HEK293 (cell line): ENCODE data around the gene DICER1.

ENCODE experiments used
- CTCF ChIA-PET: fragments of 350-600 bp; formaldehyde crosslinking; extraction: SDS; loops from one replicate; lab custom pipeline; 2021; ENCODE audit warnings: antibody characterized with exemption; lab: Yijun Ruan, JAX
- POLR2A ChIA-PET: fragments of 300-600 bp; formaldehyde crosslinking; extraction: SDS; loops from one replicate; lab custom pipeline; 2020; ENCODE audit warnings: antibody characterized with exemption, inconsistent platforms; lab: Yijun Ruan, JAX
- H3K27ac ChIP-seq: fragments of 200-500 bp; sonication (Bioruptor generic); 2 replicates; pipeline ENCODE4 v1.5.1; 2014; ENCODE audit warnings: low read depth, low read length, control low read depth, inconsistent platforms; ENCODE audit errors: extremely low read depth
- H3K36me3 ChIP-seq, 2 experiments: fragments of 200-500 bp in 1 of 2; sonication (Bioruptor generic) in 1 of 2; 1 replicate in 1 of 2; 2 replicates in 1 of 2; pipeline ENCODE4 v1.5.1; 2014 to 2017; ENCODE audit warnings: inconsistent platforms in 2 of 2, low read length in 2 of 2; ENCODE audit not compliant: control insufficient read depth in 2 of 2, insufficient read depth in 1 of 2
- H3K4me1 ChIP-seq: fragments of 200-500 bp; sonication (Bioruptor generic); 2 replicates; pipeline ENCODE4 v1.5.1; 2014; ENCODE audit warnings: mild to moderate bottlenecking, low read length, inconsistent platforms; ENCODE audit not compliant: control insufficient read depth, insufficient read depth
- H3K4me3 ChIP-seq: 2 replicates; pipeline ENCODE4 v1.5.1; 2011; ENCODE audit warnings: low read depth, mild to moderate bottlenecking, control low read depth, low read length, moderate library complexity
- H3K9me3 ChIP-seq: fragments of 200-500 bp; sonication (Bioruptor generic); 2 replicates; pipeline ENCODE4 v1.5.1; 2014; ENCODE audit warnings: low read depth, low read length, inconsistent platforms; ENCODE audit not compliant: control insufficient read depth, insufficient read depth
- BCL11A ChIP-seq: fragments of 450-650 bp; formaldehyde crosslinking; IDR thresholded peaks from 2 replicates; pipeline ENCODE4 v1.5.1; 2016; ENCODE audit warnings: low read depth, missing biosample characterization, missing genetic modification characterization
- FEZF1 ChIP-seq: fragments of 450-650 bp; formaldehyde crosslinking; IDR thresholded peaks from 2 replicates; pipeline ENCODE4 v1.5.1; 2016; ENCODE audit warnings: missing biosample characterization, missing genetic modification characterization
- HOXD13 ChIP-seq: sonication (generic); formaldehyde crosslinking; IDR thresholded peaks from 2 replicates; pipeline ENCODE4 v1.8.0; 2022; ENCODE audit warnings: missing genetic modification reagents, borderline replicate concordance
- MYNN ChIP-seq: fragments of 450-650 bp; formaldehyde crosslinking; IDR thresholded peaks from 2 replicates; pipeline ENCODE4 v1.5.1; 2016; ENCODE audit warnings: missing biosample characterization, missing genetic modification characterization, borderline replicate concordance
- RBAK ChIP-seq: fragments of 450-650 bp; formaldehyde crosslinking; IDR thresholded peaks from 2 replicates; pipeline ENCODE4 v1.5.1; 2016; ENCODE audit warnings: missing biosample characterization, missing genetic modification characterization
- SETDB1 ChIP-seq: IDR thresholded peaks from one replicate; pipeline ENCODE4 v1.6.1; 2017; ENCODE audit warnings: mild to moderate bottlenecking, low read length, moderate library complexity, mixed read lengths; ENCODE audit not compliant: insufficient read length
- ZBTB49 ChIP-seq: fragments of 450-650 bp; formaldehyde crosslinking; IDR thresholded peaks from 2 replicates; pipeline ENCODE4 v1.5.1; 2016; ENCODE audit warnings: missing biosample characterization, missing genetic modification characterization, low read depth
- ZNF133 ChIP-seq: fragments of 450-650 bp; formaldehyde crosslinking; IDR thresholded peaks from 2 replicates; pipeline ENCODE4 v1.5.1; 2016; ENCODE audit warnings: missing biosample characterization, missing genetic modification characterization
- ZNF138 ChIP-seq: fragments of 450-650 bp; formaldehyde crosslinking; IDR thresholded peaks from 2 replicates; pipeline ENCODE4 v1.5.1; 2016; ENCODE audit warnings: missing biosample characterization, missing genetic modification characterization, borderline replicate concordance
- ZNF140 ChIP-seq: fragments of 450-650 bp; formaldehyde crosslinking; IDR thresholded peaks from 2 replicates; pipeline ENCODE4 v1.5.1; 2016; ENCODE audit warnings: missing biosample characterization, missing genetic modification characterization
- ZNF433 ChIP-seq: fragments of 450-650 bp; formaldehyde crosslinking; IDR thresholded peaks from 2 replicates; pipeline ENCODE4 v1.5.1; 2016; ENCODE audit warnings: missing biosample characterization, missing genetic modification characterization, low read depth
- ZNF514 ChIP-seq: fragments of 450-650 bp; formaldehyde crosslinking; IDR thresholded peaks from 2 replicates; pipeline ENCODE4 v1.5.1; 2016; ENCODE audit warnings: missing biosample characterization, missing genetic modification characterization
- ZNF518A ChIP-seq: fragments of 450-650 bp; formaldehyde crosslinking; conservative IDR thresholded peaks from 2 replicates; pipeline ENCODE4 v1.5.1; 2016; ENCODE audit warnings: low read depth, missing biosample characterization, missing genetic modification characterization
- ZNF560 ChIP-seq: fragments of 450-650 bp; formaldehyde crosslinking; IDR thresholded peaks from 2 replicates; pipeline ENCODE4 v1.5.1; 2017; ENCODE audit warnings: missing biosample characterization, missing genetic modification characterization, borderline replicate concordance
- ZNF571 ChIP-seq: fragments of 450-650 bp; formaldehyde crosslinking; IDR thresholded peaks from 2 replicates; pipeline ENCODE4 v1.5.0; 2017; ENCODE audit warnings: missing biosample characterization, missing genetic modification characterization
- ZNF585B ChIP-seq: fragments of 450-650 bp; formaldehyde crosslinking; IDR thresholded peaks from 2 replicates; pipeline ENCODE4 v1.5.1; 2016; ENCODE audit warnings: missing biosample characterization, missing genetic modification characterization
- ZNF660 ChIP-seq: fragments of 450-650 bp; IDR thresholded peaks from 2 replicates; pipeline ENCODE4 v1.5.1; 2018; ENCODE audit warnings: missing biosample characterization, mild to moderate bottlenecking, missing genetic modification characterization
- ZNF692 ChIP-seq: fragments of 450-650 bp; formaldehyde crosslinking; IDR thresholded peaks from 2 replicates; pipeline ENCODE4 v1.5.1; 2016; ENCODE audit warnings: missing biosample characterization, missing genetic modification characterization
- ZNF768 ChIP-seq: fragments of 450-650 bp; formaldehyde crosslinking; IDR thresholded peaks from 2 replicates; pipeline ENCODE4 v1.5.1; 2018; ENCODE audit warnings: missing biosample characterization, mild to moderate bottlenecking, missing genetic modification characterization
- ZNF830 ChIP-seq: fragments of 450-650 bp; IDR thresholded peaks from 2 replicates; pipeline ENCODE4 v1.5.0; 2018; ENCODE audit warnings: missing biosample characterization, missing genetic modification characterization, low read depth, mild to moderate bottlenecking, moderate library complexity
- TF ChIP-seq, protein P1 (sequence below): fragments of 450-650 bp; formaldehyde crosslinking; IDR thresholded peaks from 2 replicates; pipeline ENCODE4 v1.5.1; 2016; ENCODE audit warnings: missing biosample characterization, missing genetic modification characterization
- TF ChIP-seq, protein P2 (sequence below): fragments of 450-650 bp; formaldehyde crosslinking; IDR thresholded peaks from 2 replicates; pipeline ENCODE4 v1.5.1; 2016; ENCODE audit warnings: missing biosample characterization, missing genetic modification characterization

The DICER1 gene

GRCh38 chr14:95189367-95190132 lies 32.2 kb upstream of the DICER1 start (continued):
- TF ChIP-seq ZNF571 (tag by site-specific recombination) (no peak), FEZF1 (tag by site-specific recombination) (peak; percentile 32; the same call in 1 of the 2 replicates), ZNF140 (tag by site-specific recombination) (no peak)

- Histone ChIP-seq H3K9me3 (no peaks in the 10 kb centered on the region), H3K4me3 (no peak overlapping the region), H3K27ac (no peak overlapping the region), H3K4me1 (no peaks in the 10 kb centered on the region), H3K36me3 (no peaks in the 10 kb centered on the region)
- ChIA-PET POLR2A (no interaction called here), CTCF (no interaction called here)
- TF ChIP-seq, protein P1, sequence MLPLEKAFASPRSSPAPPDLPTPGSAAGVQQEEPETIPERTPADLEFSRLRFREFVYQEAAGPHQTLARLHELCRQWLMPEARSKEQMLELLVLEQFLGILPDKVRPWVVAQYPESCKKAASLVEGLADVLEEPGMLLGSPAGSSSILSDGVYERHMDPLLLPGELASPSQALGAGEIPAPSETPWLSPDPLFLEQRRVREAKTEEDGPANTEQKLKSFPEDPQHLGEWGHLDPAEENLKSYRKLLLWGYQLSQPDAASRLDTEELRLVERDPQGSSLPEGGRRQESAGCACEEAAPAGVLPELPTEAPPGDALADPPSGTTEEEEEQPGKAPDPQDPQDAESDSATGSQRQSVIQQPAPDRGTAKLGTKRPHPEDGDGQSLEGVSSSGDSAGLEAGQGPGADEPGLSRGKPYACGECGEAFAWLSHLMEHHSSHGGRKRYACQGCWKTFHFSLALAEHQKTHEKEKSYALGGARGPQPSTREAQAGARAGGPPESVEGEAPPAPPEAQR (tag by site-specific recombination), result no peak
- no peak for TF ChIP-seq ZNF585B (tag by site-specific recombination)
- TF ChIP-seq, protein P2, sequence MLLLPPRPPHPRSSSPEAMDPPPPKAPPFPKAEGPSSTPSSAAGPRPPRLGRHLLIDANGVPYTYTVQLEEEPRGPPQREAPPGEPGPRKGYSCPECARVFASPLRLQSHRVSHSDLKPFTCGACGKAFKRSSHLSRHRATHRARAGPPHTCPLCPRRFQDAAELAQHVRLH (tag by site-specific recombination), result no peak
- no peak for TF ChIP-seq ZNF433
- TF ChIP-seq ZBTB49 (tag by site-specific recombination), result no peak
- no peak for TF ChIP-seq ZNF830
- TF ChIP-seq SETDB1, result peak; percentile 21
- no peak for TF ChIP-seq MYNN (tag by site-specific recombination)
- TF ChIP-seq ZNF133 (tag by site-specific recombination), result peak; percentile 96
- TF ChIP-seq ZNF514 (tag by site-specific recombination), result no peak
These were observed 31.1 kb upstream of the DICER1 start for GRCh38 chr14:95188380-95188779.

DNA sequence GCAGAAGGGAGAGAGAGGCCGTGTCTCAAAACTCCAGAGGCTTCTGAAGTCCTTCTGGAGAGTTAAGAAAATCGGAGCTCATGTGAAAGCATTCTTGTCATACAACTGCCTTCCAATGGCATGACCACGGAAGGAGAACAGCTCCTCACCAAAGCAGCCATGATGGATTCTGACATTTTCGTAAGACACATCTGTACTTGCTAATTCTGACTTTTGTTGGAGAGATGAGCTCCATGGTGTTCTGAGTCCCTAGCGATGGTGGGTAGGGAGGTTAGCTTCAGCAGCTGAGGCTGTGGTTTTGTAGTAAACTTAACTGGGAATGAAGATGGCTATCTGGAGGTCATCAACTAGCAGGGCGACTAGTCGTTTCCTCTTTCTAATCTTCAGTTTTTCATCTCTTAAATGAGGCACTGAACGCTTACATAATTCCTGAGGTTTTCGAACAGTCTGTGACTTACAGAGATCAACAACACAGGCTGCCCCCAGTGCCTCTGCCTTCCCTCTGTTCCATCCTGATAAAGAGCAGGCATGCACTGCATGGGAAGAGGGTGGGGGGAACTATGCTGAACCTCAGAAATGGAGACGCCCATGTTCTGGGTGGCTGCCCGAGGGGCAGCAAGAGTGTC lies 28.6 kb upstream of the DICER1 start:
- Histone ChIP-seq H3K4me3 (no peak overlapping the region), H3K36me3 (no peaks in the 10 kb centered on the region), H3K27ac (no peak overlapping the region), H3K4me1 (no peaks in the 10 kb centered on the region), H3K9me3 (no peaks in the 10 kb centered on the region)
- CTCF ChIA-PET, result no interaction called here
- POLR2A ChIA-PET, result no interaction called here
- TF ChIP-seq FEZF1 (tag by site-specific recombination) (no peak), ZNF768 (tag by site-specific recombination) (no peak), ZNF560 (no peak), ZNF518A (tag by site-specific recombination) (no peak), RBAK (tag by site-specific recombination) (no peak), ZNF660 (tag by site-specific recombination) (no peak), HOXD13 (CRISPR knock-in tag) (no peak), ZNF138 (no peak), BCL11A (tag by site-specific recombination) (no peak), ZNF692 (tag by site-specific recombination) (no peak)
